Activated T-cell treated with anti-CD3 and anti-CD28 coated beads, Interleukin-2, amount 50 U/mL, for 4 hours (primary cell): Measurements from ENCODE around the gene KYAT1. TPM values are rescaled to one million over a fixed set of nuclear protein-coding genes. Genes with fewer than 3 reads are reported as not detected.

Experiments used
- ATAC-seq, 2 donors: fragments of 200-7000 bp; cut with Tn5 transposase; one replicate each; pipeline ENCODE4 v1.10.0; 2021
- DNase-seq: peaks from one replicate; pipeline ENCODE4 v3.0.0-alpha.2; 2020
- H3K27me3 Mint-ChIP-seq: one replicate; pipeline ENCODE4 v1.8.0; 2021; ENCODE audit warnings: low read depth, mixed read lengths
- H3K36me3 Mint-ChIP-seq: one replicate; pipeline ENCODE4 v1.8.0; 2022; ENCODE audit warnings: mixed read lengths; ENCODE audit not compliant: insufficient read depth
- H3K4me1 Mint-ChIP-seq: one replicate; pipeline ENCODE4 v1.8.0; 2021; ENCODE audit warnings: low read depth, mixed read lengths
- H3K4me3 Mint-ChIP-seq: one replicate; pipeline ENCODE4 v1.8.0; 2021; ENCODE audit warnings: mild to moderate bottlenecking, moderate library complexity, mixed read lengths
- H3K9me3 Mint-ChIP-seq: one replicate; pipeline ENCODE4 v1.8.0; 2021; ENCODE audit warnings: mixed read lengths
- total RNA-seq, 3 donors: library from RNA; stranded (reverse); gene quantifications; one replicate each; pipeline ENCODE4 v1.2.1, GENCODE V29; 2021

KYAT1 gene
- total RNA-seq, 3 donors from 2014 or later, result 4.7 to 5.6 (median 4.8) TPM

- Mint-ChIP-seq H3K4me1 (peaks cover 20% of the 10 kb centered on the region), H3K4me3 (peak overlapping the region; percentile 92), H3K9me3 (no peaks in the 10 kb centered on the region), H3K27me3 (no peaks in the 10 kb centered on the region), H3K36me3 (peaks cover 8% of the 10 kb centered on the region)
- ATAC-seq, result no peak
- no peak for DNase-seq
Measured at GRCh38 chr9:128788445-128788844, 93.3 kb downstream of the KYAT1 start.

GRCh38 chr9:128787659-128788058 is 94.1 kb downstream of the KYAT1 start:
- Mint-ChIP-seq H3K27me3 (no peaks in the 10 kb centered on the region), H3K36me3 (peaks cover 5% of the 10 kb centered on the region), H3K9me3 (no peaks in the 10 kb centered on the region), H3K4me3 (peak overlapping the region; percentile 92), H3K4me1 (peaks cover 18% of the 10 kb centered on the region)
- ATAC-seq (peak; percentile 4 to 5), DNase-seq (no peak)

GRCh38 chr9:128786681-128787601 is 94.8 kb downstream of the KYAT1 start, which contains the start of gene TBC1D13:
TBC1D13 (plus strand) TSS chr9:128787253; CDS start chr9:128787354, 101 bp downstream.
- ATAC-seq, result peak; percentile 99
- peaks cover 18% of the 10 kb centered on the region for H3K4me1 Mint-ChIP-seq
- H3K36me3 Mint-ChIP-seq, result peaks cover 5% of the 10 kb centered on the region
- peak; percentile 86 for DNase-seq
- no peaks in the 10 kb centered on the region for H3K9me3 Mint-ChIP-seq
- no peaks in the 10 kb centered on the region for H3K27me3 Mint-ChIP-seq
- peak within 1 kb of the TSS; percentile 92 for H3K4me3 Mint-ChIP-seq

GRCh38 chr9:128785427-128785826 is 96.3 kb downstream of the KYAT1 start:
- no peaks in the 10 kb centered on the region for H3K27me3 Mint-ChIP-seq
- H3K4me1 Mint-ChIP-seq, result peaks cover 17% of the 10 kb centered on the region
- no peak overlapping the region for H3K4me3 Mint-ChIP-seq
- DNase-seq (no peak), ATAC-seq (no peak)
- H3K9me3 Mint-ChIP-seq, result peaks cover 4% of the 10 kb centered on the region
- peaks cover 2% of the 10 kb centered on the region for H3K36me3 Mint-ChIP-seq

Other genes starting within 250 kb of the KYAT1 start
- gene DYNC2I2, start 225.1 kb downstream of the KYAT1 start, total RNA-seq, result 10 to 100 TPM; 27.4 to 37.4 (median 32.0) TPM
- 100 to 1,000 TPM; 761 to 865 (median 792) TPM for gene SET, start 192.7 kb downstream of the KYAT1 start, total RNA-seq
- gene PKN3, start 179.4 kb downstream of the KYAT1 start, total RNA-seq, result 10 to 100 TPM in 1 of 3 donors, 1 to 10 TPM in 2; 5.5 to 10.1 (median 8.1) TPM
- gene ZDHHC12, start 157.8 kb downstream of the KYAT1 start, total RNA-seq, result 10 to 100 TPM; 41.7 to 44.9 (median 43.3) TPM
- 10 to 100 TPM; 10.9 to 14.9 (median 14.5) TPM for gene ZER1, start 110.0 kb downstream of the KYAT1 start, total RNA-seq
- gene TBC1D13, start 94.7 kb downstream of the KYAT1 start, total RNA-seq, result 10 to 100 TPM; 23.7 to 26.9 (median 24.6) TPM
- gene ENDOG, start 63.5 kb downstream of the KYAT1 start, total RNA-seq, result 10 to 100 TPM; 22.6 to 28.5 (median 26.4) TPM
- 100 to 1,000 TPM; 228 to 233 (median 233) TPM for gene SPOUT1, start 52.2 kb downstream of the KYAT1 start, total RNA-seq
- 10 to 100 TPM; 22.6 to 24.0 (median 23.6) TPM for gene LRRC8A, start 183 bp upstream of the KYAT1 start, total RNA-seq
- under 1 TPM in 1 of 3 donors, not detected in 2; 0.20 TPM for gene PHYHD1, start 39.0 kb upstream of the KYAT1 start, total RNA-seq
- gene DOLK, start 65.7 kb upstream of the KYAT1 start, total RNA-seq, result 10 to 100 TPM; 14.4 to 15.8 (median 15.2) TPM
- 100 to 1,000 TPM; 166 to 183 (median 167) TPM for gene NUP188, start 65.7 kb upstream of the KYAT1 start, total RNA-seq
- 10 to 100 TPM; 37.5 to 43.2 (median 40.9) TPM for gene SH3GLB2, start 146.4 kb upstream of the KYAT1 start, total RNA-seq
- 10 to 100 TPM; 42.4 to 50.9 (median 46.6) TPM for gene MIGA2, start 154.7 kb upstream of the KYAT1 start, total RNA-seq
- 10 to 100 TPM; 27.5 to 30.5 (median 30.3) TPM for gene DOLPP1, start 199.2 kb upstream of the KYAT1 start, total RNA-seq
- gene CRAT, start 228.8 kb upstream of the KYAT1 start, total RNA-seq, result 1 to 10 TPM; 3.4 to 5.2 (median 5.2) TPM
- gene PTPA, start 229.5 kb upstream of the KYAT1 start, total RNA-seq, result 10 to 100 TPM; 80.7 to 90.2 (median 89.9) TPM